SK-N-SH treated with all-trans-retinoic acid at 6 μM for 48 hours (cell line): ENCODE measurements around the gene TNIK.

Source experiments
- ATAC-seq: fragments of 200-7000 bp; cut with Tn5 transposase; 3 replicates; pipeline ENCODE4 v1.9.1; 2020; ENCODE audit warnings: mild to moderate bottlenecking, moderate library complexity
- ARNTL ChIP-seq: fragments of 450-650 bp; formaldehyde crosslinking; IDR thresholded peaks from 2 replicates; pipeline ENCODE4 v1.5.0; 2020; ENCODE audit warnings: low read depth, mild to moderate bottlenecking, moderate library complexity, borderline replicate concordance
- BACH2 ChIP-seq: fragments of 250-450 bp; sonication (Bioruptor Pico); IDR thresholded peaks from 2 replicates; pipeline ENCODE4 v1.9.0; 2021; ENCODE audit warnings: mild to moderate bottlenecking, borderline replicate concordance
- CREB5 ChIP-seq: fragments of 250-450 bp; sonication (Bioruptor Pico); IDR thresholded peaks from 2 replicates; pipeline ENCODE4 v1.5.1; 2020; ENCODE audit warnings: low read depth, mild to moderate bottlenecking, moderate library complexity
- CSDC2 ChIP-seq: fragments of 250-450 bp; sonication (Bioruptor Pico); IDR thresholded peaks from 2 replicates; pipeline ENCODE4 v1.5.0; 2020; ENCODE audit warnings: mild to moderate bottlenecking, moderate library complexity
- CSRNP3 ChIP-seq: fragments of 250-450 bp; sonication (Bioruptor Pico); IDR thresholded peaks from 2 replicates; pipeline ENCODE4 v1.5.1; 2021; ENCODE audit warnings: mild to moderate bottlenecking, moderate library complexity
- ESRRG ChIP-seq: fragments of 250-450 bp; sonication (Bioruptor Pico); IDR thresholded peaks from 2 replicates; pipeline ENCODE4 v1.6.1; 2021; ENCODE audit warnings: mild to moderate bottlenecking
- GLIS3 ChIP-seq: fragments of 250-450 bp; sonication (Bioruptor Pico); IDR thresholded peaks from 2 replicates; pipeline ENCODE4 v1.5.0; 2020; ENCODE audit warnings: mild to moderate bottlenecking, moderate library complexity
- ISL1 ChIP-seq: fragments of 250-450 bp; sonication (Bioruptor Pico); IDR thresholded peaks from 2 replicates; pipeline ENCODE4 v2.1.2; 2022; ENCODE audit warnings: mild to moderate bottlenecking, moderate library complexity
- OSR1 ChIP-seq: fragments of 250-450 bp; sonication (Bioruptor Pico); IDR thresholded peaks from 2 replicates; pipeline ENCODE4 v1.8.0; 2022; ENCODE audit warnings: moderate library complexity, mild to moderate bottlenecking, inconsistent platforms
- PATZ1 ChIP-seq: fragments of 250-450 bp; sonication (Bioruptor Pico); IDR thresholded peaks from 2 replicates; pipeline ENCODE4 v1.8.0; 2020; ENCODE audit warnings: mild to moderate bottlenecking, moderate library complexity, borderline replicate concordance
- POU6F1 ChIP-seq: fragments of 250-450 bp; sonication (Bioruptor Pico); IDR thresholded peaks from 2 replicates; pipeline ENCODE4 v1.8.0; 2021; ENCODE audit warnings: low read depth, mild to moderate bottlenecking, moderate library complexity, borderline replicate concordance
- PPARA ChIP-seq: fragments of 250-450 bp; sonication (Bioruptor Pico); IDR thresholded peaks from 2 replicates; pipeline ENCODE4 v1.5.0; 2020; ENCODE audit warnings: mild to moderate bottlenecking, borderline replicate concordance
- RARB ChIP-seq: fragments of 250-450 bp; sonication (Bioruptor Pico); IDR thresholded peaks from 2 replicates; pipeline ENCODE4 v1.8.0; 2021; ENCODE audit warnings: mild to moderate bottlenecking, moderate library complexity
- SNAI2 ChIP-seq: fragments of 250-450 bp; sonication (Bioruptor Pico); IDR thresholded peaks from 2 replicates; pipeline ENCODE4 v1.5.0; 2020; ENCODE audit warnings: mild to moderate bottlenecking, moderate library complexity
- TCF4 ChIP-seq: fragments of 250-450 bp; sonication (Bioruptor Pico); IDR thresholded peaks from 2 replicates; pipeline ENCODE4 v1.8.0; 2021; ENCODE audit warnings: mild to moderate bottlenecking, moderate library complexity, borderline replicate concordance
- TOX ChIP-seq: fragments of 250-450 bp; sonication (Bioruptor Pico); IDR thresholded peaks from 2 replicates; pipeline ENCODE4 v1.8.0; 2021; ENCODE audit warnings: mild to moderate bottlenecking, moderate library complexity, borderline replicate concordance
- ZC3H10 ChIP-seq: fragments of 250-450 bp; sonication (Bioruptor Pico); IDR thresholded peaks from 2 replicates; pipeline ENCODE4 v1.5.1; 2021; ENCODE audit warnings: mild to moderate bottlenecking, moderate library complexity
- ZFP3 ChIP-seq: fragments of 250-450 bp; sonication (Bioruptor Pico); IDR thresholded peaks from 2 replicates; pipeline ENCODE4 v1.5.0; 2020; ENCODE audit warnings: mild to moderate bottlenecking, moderate library complexity
- ZFP30 ChIP-seq: fragments of 450-650 bp; formaldehyde crosslinking; IDR thresholded peaks from 2 replicates; pipeline ENCODE4 v1.5.0; 2022; ENCODE audit warnings: mild to moderate bottlenecking, moderate library complexity
- ZNF565 ChIP-seq: fragments of 450-650 bp; formaldehyde crosslinking; conservative IDR thresholded peaks from 2 replicates; pipeline ENCODE4 v1.5.0; 2020; ENCODE audit warnings: low read depth, mild to moderate bottlenecking, moderate library complexity
- ZNF70 ChIP-seq: fragments of 450-650 bp; formaldehyde crosslinking; IDR thresholded peaks from 2 replicates; pipeline ENCODE4 v1.5.0; 2020; ENCODE audit warnings: mild to moderate bottlenecking, moderate library complexity
- ZNF8 ChIP-seq: fragments of 450-650 bp; formaldehyde crosslinking; IDR thresholded peaks from 2 replicates; pipeline ENCODE4 v1.5.0; 2020; ENCODE audit warnings: mild to moderate bottlenecking, moderate library complexity

TNIK gene

GRCh38 chr3:171277456-171278298, 182.5 kb downstream of the TNIK start:
- no peak for ATAC-seq
- TF ChIP-seq ZC3H10 (CRISPR knock-in tag) (no peak), BACH2 (no peak), POU6F1 (CRISPR knock-in tag) (no peak)

GRCh38 chr3:171276923-171277322, 183.3 kb downstream of the TNIK start:
- no peak for ATAC-seq
- TF ChIP-seq OSR1 (CRISPR knock-in tag) (no peak), ZFP3 (CRISPR knock-in tag) (no peak), PPARA (CRISPR knock-in tag) (no peak), TOX (CRISPR knock-in tag) (no peak), GLIS3 (CRISPR knock-in tag) (no peak), POU6F1 (CRISPR knock-in tag) (no peak), ZNF8 (CRISPR knock-in tag) (no peak), ZNF565 (CRISPR knock-in tag) (no peak), TCF4 (CRISPR knock-in tag) (no peak), RARB (CRISPR knock-in tag) (no peak), ESRRG (CRISPR knock-in tag) (no peak), ARNTL (CRISPR knock-in tag) (no peak), ZFP30 (CRISPR knock-in tag) (no peak), PATZ1 (CRISPR knock-in tag) (no peak), CREB5 (CRISPR knock-in tag) (no peak), SNAI2 (CRISPR knock-in tag) (no peak), BACH2 (no peak), ZC3H10 (CRISPR knock-in tag) (no peak), CSDC2 (CRISPR knock-in tag) (no peak)

- no peak for ATAC-seq
- TF ChIP-seq CREB5 (CRISPR knock-in tag), result no peak
- no peak for TF ChIP-seq ZNF8 (CRISPR knock-in tag)
- TF ChIP-seq GLIS3 (CRISPR knock-in tag), result no peak
- TF ChIP-seq ISL1 (CRISPR knock-in tag), result no peak
- no peak for TF ChIP-seq SNAI2 (CRISPR knock-in tag)
- TF ChIP-seq ZNF565 (CRISPR knock-in tag), result no peak
- no peak for TF ChIP-seq BACH2
- TF ChIP-seq RARB (CRISPR knock-in tag), result no peak
- TF ChIP-seq OSR1 (CRISPR knock-in tag), result no peak
- no peak for TF ChIP-seq PPARA (CRISPR knock-in tag)
- no peak for TF ChIP-seq ZNF70 (CRISPR knock-in tag)
- TF ChIP-seq TOX (CRISPR knock-in tag), result no peak
- no peak for TF ChIP-seq CSRNP3 (CRISPR knock-in tag)
- TF ChIP-seq CSDC2 (CRISPR knock-in tag), result no peak
- no peak for TF ChIP-seq ZC3H10 (CRISPR knock-in tag)
- no peak for TF ChIP-seq POU6F1 (CRISPR knock-in tag)
- TF ChIP-seq ESRRG (CRISPR knock-in tag), result no peak
- TF ChIP-seq TCF4 (CRISPR knock-in tag), result no peak
These were observed 186.0 kb downstream of the TNIK start for GRCh38 chr3:171274222-171274621.
